Psoas muscle (tissue), 8 donors: ENCODE measurements around the gene GPER1. TPM values are rescaled to one million over a fixed set of nuclear protein-coding genes. Genes with fewer than 3 reads are reported as not detected.
A peak's percentile ranks its signal among the peaks of the same experiment; 100 is the strongest.
"Not testable (repeated sequence)": the region's sequence is repeated elsewhere in the genome, so short reads cannot be mapped to it uniquely, and the experiment has no call there.

ENCODE experiments used
- ATAC-seq, 4 donors: fragments of 200-7000 bp; cut with Tn5 transposase; one replicate each; pipeline ENCODE4 v1.9.1; 2020; ENCODE audit warnings: moderate library complexity in 3 of 4, mild to moderate bottlenecking in 2 of 4
- DNase-seq, 2 donors: peaks; one replicate each; pipeline ENCODE4 v3.0.0-alpha.2; 2020
- H3K27ac ChIP-seq: fragments of 200-600 bp; one replicate; pipeline ENCODE4 v1.8.0; 2022
- H3K27me3 ChIP-seq, 3 donors: fragments of 200-600 bp in 1 of 3; one replicate each; pipeline versions ENCODE4 v1.6.1 to v1.8.0; 2013 to 2022; ENCODE audit warnings: low read length in 2 of 3, mild to moderate bottlenecking in 2 of 3, moderate library complexity in 1 of 3; ENCODE audit not compliant: insufficient read depth in 3 of 3
- H3K36me3 ChIP-seq, 2 donors: fragments of 200-600 bp in 1 of 2; one replicate each; pipeline versions ENCODE4 v1.6.1 to v1.8.0; 2013 to 2022; ENCODE audit warnings: low read depth in 1 of 2, mild to moderate bottlenecking in 1 of 2, moderate library complexity in 1 of 2; ENCODE audit not compliant: insufficient read depth in 1 of 2
- H3K4me1 ChIP-seq: fragments of 200-600 bp; one replicate; pipeline ENCODE4 v1.8.0; 2022
- H3K4me3 ChIP-seq: fragments of 200-600 bp; one replicate; pipeline ENCODE4 v1.8.0; 2022; ENCODE audit warnings: mild to moderate bottlenecking
- H3K9me3 ChIP-seq: fragments of 200-600 bp; one replicate; pipeline ENCODE4 v1.8.0; 2022
- WGBS, 3 donors: extraction: QIAGEN DNeasy Blood & Tissue Kit; methylation state at CpG; one replicate each; pipeline versions ENCODE4 v1.1.6 to v1.1.7; 2013; 5-methylcytosine and 5-hydroxymethylcytosine counted together
- intact Hi-C, 2 donors: fragments of 100-400 bp; cut with DNase I; formaldehyde crosslinking; loops; one replicate each; pipeline versions ENCODE4 v1.11.0 to v1.14.2; 2022
- polyA plus RNA-seq, 3 donors: library from polyadenylated mRNA; stranded (reverse); fragments of 200-250 nt; gene quantifications; one replicate each; pipeline ENCODE4 v1.2.3, GENCODE V29; 2013
- total RNA-seq, 4 donors: library from RNA; stranded (reverse); fragmentation: NEBNext Ultra II Directional in 2 of 4; extraction: Animal tissue kit (Norgen Biotek cat#: 25700) in 2 of 4; gene quantifications; one replicate each; pipeline versions ENCODE4 v1.2.1 to v1.2.4, GENCODE V29; 2021 to 2023
- TF ChIP-seq, protein P1 (sequence below): fragments of 200-600 bp; IDR thresholded peaks from one replicate; pipeline ENCODE4 v1.8.0; 2022; ENCODE audit warnings: antibody characterized with exemption
- donor health status: healthy with polysubstance abuse.
- donor health status: DM: no; HTN: no; CAD: no; lungs with moderate emphysema.
- donor health status: Bipolar disorder and iron deficiency.
- donor health status: healthy.
- donor health status: DM: yes; HTN: yes; CAD: no.
- donor health status: DM: no; HTN: no; CAD: no.
- donor health status: DM: no; HTN: no; CAD: no.
- donor health status: DM: yes; HTN: yes; CAD: no.

Gene GPER1
- total and polyA plus RNA-seq, 7 donors, result 0.90 to 3.1 (median 1.4) TPM

DNA sequence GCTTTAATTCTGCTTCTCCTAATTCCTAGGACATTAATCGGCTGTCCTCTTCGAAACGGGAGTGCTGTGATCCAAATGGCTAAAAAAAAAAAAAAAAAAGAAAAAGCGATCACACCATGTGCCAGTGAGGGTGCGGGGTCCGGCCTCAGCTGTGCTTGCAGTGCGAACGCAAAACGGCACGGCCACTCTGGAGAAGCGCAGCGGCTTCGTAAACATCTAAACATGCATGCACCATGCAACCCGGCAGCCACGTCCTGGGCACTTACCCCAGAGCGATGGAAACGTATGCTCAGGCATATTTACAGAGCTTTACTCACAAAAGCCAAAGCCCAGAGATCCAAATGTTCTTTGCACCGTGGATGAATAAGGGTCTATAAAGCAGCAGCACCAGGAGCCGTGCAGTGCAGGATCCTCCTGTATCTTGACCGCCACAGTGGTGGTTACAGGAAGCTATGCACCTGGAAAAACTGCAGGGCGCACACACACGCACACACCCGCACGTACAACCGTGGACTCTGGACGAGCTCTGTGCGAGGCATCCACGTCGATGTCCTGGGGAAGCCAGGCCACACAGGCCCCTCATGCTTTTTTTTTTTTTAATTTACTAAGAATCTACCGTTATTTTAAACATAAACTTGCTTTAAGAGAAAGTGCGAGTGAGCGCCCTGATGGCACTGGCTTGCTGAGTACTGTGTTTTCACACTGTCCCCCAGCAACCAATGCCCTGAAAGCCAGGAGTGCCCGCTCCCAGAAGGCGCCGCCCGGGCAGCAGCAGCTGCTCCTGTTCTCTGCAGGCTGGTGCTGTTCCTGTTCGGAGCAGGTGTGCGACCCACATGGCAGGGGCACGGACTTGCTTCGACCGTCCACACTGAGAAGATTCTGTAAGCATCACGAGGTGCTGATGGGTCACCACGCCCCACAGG, 25.0 kb downstream of the GPER1 start:
- H3K4me1 ChIP-seq, result no peaks in the 10 kb centered on the region
- DNase-seq (peak in 1 of 2 donors; percentile 36), ATAC-seq (peak in 1 of 4 donors; percentile 45)
- intact Hi-C loops, result no loop called here
- no peaks in the 10 kb centered on the region for H3K27me3 ChIP-seq
- no peak overlapping the region for H3K27ac ChIP-seq
- 80 to 86% (median 81%) methylated on average over 43 of the region's 43 CpGs for WGBS, 3 donors
- TF ChIP-seq, protein P1, sequence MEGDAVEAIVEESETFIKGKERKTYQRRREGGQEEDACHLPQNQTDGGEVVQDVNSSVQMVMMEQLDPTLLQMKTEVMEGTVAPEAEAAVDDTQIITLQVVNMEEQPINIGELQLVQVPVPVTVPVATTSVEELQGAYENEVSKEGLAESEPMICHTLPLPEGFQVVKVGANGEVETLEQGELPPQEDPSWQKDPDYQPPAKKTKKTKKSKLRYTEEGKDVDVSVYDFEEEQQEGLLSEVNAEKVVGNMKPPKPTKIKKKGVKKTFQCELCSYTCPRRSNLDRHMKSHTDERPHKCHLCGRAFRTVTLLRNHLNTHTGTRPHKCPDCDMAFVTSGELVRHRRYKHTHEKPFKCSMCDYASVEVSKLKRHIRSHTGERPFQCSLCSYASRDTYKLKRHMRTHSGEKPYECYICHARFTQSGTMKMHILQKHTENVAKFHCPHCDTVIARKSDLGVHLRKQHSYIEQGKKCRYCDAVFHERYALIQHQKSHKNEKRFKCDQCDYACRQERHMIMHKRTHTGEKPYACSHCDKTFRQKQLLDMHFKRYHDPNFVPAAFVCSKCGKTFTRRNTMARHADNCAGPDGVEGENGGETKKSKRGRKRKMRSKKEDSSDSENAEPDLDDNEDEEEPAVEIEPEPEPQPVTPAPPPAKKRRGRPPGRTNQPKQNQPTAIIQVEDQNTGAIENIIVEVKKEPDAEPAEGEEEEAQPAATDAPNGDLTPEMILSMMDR, result no peak
- no peak overlapping the region for H3K4me3 ChIP-seq
- H3K36me3 ChIP-seq, result no peaks in the 10 kb centered on the region
- no peaks in the 10 kb centered on the region for H3K9me3 ChIP-seq

DNA sequence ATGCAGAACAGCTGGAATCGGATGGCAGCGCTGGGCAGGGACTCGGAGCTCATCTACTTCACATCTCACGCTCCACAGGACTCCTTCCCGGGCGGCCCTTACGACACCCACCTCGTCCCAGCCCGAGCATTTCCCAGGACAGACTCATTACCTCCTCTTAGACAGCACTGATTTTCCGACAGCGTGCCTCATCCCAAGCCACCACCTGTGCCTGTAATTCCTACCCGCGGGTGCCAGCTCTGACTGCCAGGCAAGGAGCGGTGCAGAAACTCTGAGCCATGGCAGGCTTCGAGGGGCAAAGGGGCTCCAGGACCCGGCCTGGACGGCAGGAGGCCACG, 25.6 kb downstream of the GPER1 start:
- Histone ChIP-seq H3K27me3 (no peaks in the 10 kb centered on the region), H3K36me3 (no peaks in the 10 kb centered on the region), H3K4me1 (no peaks in the 10 kb centered on the region), H3K9me3 (no peaks in the 10 kb centered on the region), H3K27ac (no peak overlapping the region), H3K4me3 (no peak overlapping the region)
- 55 to 64% (median 62%) methylated on average over 18 of the region's 18 CpGs for WGBS, 3 donors
- peak in 1 of 2 donors; percentile 32 for DNase-seq
- TF ChIP-seq, protein P1, result no peak
- peak in 3 of 4 donors; percentile 36 to 75 (median 39) for ATAC-seq
- intact Hi-C loops, result no loop called here

DNA sequence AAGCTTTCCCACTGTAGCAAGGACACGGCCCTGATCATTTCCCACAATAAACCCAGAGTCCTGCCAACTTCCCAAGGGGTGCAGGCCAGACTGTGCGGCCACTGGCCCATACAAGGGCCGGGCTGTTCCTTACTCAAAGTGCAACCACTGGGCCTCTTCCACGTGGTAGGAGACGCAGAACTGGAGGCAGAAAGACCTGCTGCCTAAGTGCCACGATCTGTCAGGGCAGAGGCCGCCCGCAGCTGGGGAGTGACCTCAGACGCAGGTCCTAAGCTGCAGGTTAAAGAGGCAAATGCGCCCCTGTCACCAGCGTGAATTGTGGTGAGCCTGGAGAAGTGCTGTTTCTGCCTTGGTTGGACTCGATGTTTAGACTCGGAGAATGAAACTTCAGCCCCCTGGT, 26.2 kb downstream of the GPER1 start:
- TF ChIP-seq, protein P1, result no peak
- peak in 1 of 2 donors; percentile 32 for DNase-seq
- Histone ChIP-seq H3K4me1 (no peaks in the 10 kb centered on the region), H3K4me3 (no peak overlapping the region), H3K27ac (no peak overlapping the region), H3K9me3 (no peaks in the 10 kb centered on the region), H3K27me3 (no peaks in the 10 kb centered on the region), H3K36me3 (no peaks in the 10 kb centered on the region)
- intact Hi-C loops, result no loop called here
- 65 to 75% (median 74%) methylated on average over 13 of the region's 13 CpGs for WGBS, 3 donors
- peak in 3 of 4 donors; percentile 36 to 65 (median 42) for ATAC-seq

DNA sequence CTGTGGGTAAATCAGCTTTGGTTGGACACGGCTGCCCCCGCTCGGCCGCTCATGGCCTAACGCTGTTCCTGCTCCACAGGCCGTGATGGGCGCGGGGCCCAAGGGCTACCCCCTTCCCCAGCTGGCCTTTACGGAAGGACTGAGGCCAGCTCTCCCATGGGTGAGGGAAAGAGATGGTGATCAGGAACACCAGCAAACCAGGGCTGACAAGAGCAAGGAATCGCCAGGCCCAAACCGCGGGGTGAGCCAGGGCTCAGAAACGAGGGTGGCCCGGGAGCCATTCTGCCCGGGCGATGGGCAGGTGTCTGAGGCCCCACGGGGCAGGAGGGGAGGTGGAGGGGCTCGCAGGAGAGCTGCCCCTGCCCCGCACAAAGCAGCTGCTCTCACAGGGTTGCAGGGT, 26.6 kb downstream of the GPER1 start:
- Histone ChIP-seq H3K4me1 (no peaks in the 10 kb centered on the region), H3K27me3 (no peaks in the 10 kb centered on the region), H3K9me3 (no peaks in the 10 kb centered on the region), H3K36me3 (no peaks in the 10 kb centered on the region), H3K4me3 (no peak overlapping the region), H3K27ac (no peak overlapping the region)
- TF ChIP-seq, protein P1, result no peak
- peak in 3 of 4 donors; percentile 35 to 40 (median 38) for ATAC-seq
- intact Hi-C loops, result no loop called here
- 77 to 88% (median 82%) methylated on average over 19 of the region's 19 CpGs for WGBS, 3 donors
- DNase-seq, result peak in 1 of 2 donors; percentile 36

DNA sequence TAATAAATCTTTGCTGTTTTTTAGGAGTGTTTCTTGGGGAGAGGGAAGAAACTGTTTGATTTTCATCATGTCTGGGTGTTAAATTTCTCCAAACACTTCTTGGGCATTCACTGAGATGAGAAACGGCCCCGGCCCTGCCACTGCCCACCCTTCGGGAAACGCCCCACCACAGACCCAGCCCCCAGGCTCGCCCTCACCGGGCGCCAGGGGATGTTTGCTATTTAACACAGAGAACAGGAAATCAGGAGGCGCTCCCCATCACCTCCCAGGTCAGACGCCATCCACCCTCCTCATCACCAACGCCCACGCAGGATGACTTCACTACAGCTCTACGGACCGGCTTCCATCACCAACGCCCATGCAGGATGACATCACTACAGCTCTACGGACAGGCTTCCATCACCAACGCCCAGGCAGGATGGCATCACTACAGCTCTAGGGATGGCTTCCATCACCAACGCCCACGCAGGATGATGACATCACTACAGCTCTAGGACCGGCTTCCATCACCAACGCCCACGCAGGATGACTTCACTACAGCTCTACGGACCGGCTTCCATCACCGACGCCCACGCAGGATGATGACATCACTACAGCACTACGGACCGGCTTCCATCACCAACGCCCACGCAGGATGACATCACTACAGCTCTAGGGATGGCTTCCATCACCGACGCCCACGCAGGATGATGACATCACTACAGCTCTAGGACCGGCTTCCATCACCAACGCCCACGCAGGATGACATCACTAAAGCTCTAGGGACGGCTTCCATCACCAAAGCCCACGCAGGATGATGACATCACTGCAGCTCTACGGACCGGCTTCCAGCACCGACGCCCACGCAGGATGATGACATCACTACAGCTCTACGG, 27.5 kb downstream of the GPER1 start:
- H3K36me3 ChIP-seq, ATAC-seq, H3K9me3 ChIP-seq, H3K27me3 ChIP-seq, H3K4me3 ChIP-seq, H3K4me1 ChIP-seq, H3K27ac ChIP-seq, intact Hi-C loops: not testable (repeated sequence)
- WGBS, 3 donors, result 89 to 96% (median 96%) methylated on average over 41 to 44 of the region's 44 CpGs
- peak in 1 of 2 donors; percentile 26 for DNase-seq

DNA sequence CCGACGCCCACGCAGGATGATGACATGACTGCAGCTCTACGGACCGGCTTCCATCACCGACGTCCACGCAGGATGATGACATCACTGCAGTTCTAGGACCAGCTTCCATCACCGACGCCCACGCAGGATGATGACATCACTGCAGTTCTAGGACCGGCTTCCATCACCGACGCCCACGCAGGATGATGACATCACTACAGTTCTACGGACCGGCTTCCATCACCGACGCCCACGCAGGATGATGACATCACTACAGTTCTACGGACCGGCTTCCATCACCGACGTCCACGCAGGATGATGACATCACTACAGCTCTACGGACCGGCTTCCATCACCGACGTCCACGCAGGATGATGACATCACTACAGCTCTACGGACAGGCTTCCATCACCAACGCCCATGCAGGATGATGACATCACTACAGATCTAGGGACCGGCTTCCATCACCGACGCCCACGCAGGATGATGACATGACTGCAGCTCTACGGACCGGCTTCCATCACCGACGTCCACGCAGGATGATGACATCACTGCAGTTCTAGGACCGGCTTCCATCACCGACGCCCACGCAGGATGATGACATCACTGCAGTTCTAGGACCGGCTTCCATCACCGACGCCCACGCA, 28.6 kb downstream of the GPER1 start:
- DNase-seq, H3K27me3 ChIP-seq, H3K9me3 ChIP-seq, intact Hi-C loops, H3K4me3 ChIP-seq, H3K36me3 ChIP-seq, ATAC-seq, H3K27ac ChIP-seq, H3K4me1 ChIP-seq: not testable (repeated sequence)
- WGBS, 3 donors, result 93 to 96% (median 94%) methylated on average over 23 to 49 of the region's 49 CpGs
